ENCODE data around the gene CEP112. TPM values are rescaled to one million over a fixed set of nuclear protein-coding genes. Genes with fewer than 3 reads are reported as not detected.
A peak's percentile ranks its signal among the peaks of the same experiment; 100 is the strongest.
"Not testable (repeated sequence)": the region's sequence is repeated elsewhere in the genome, so short reads cannot be mapped to it uniquely, and the experiment has no call there.

Gene CEP112
- total RNA-seq, 1 donor from 2014 or later, result 13.9 TPM

- Histone ChIP-seq H3K4me1 (ENCODE audit: insufficient read depth, low read length) (peaks cover 3% of the 10 kb centered on the region), H2AFZ (ENCODE audit: low read depth, low read length) (no peak overlapping the region), H3K9me3 (ENCODE audit: insufficient read depth, low read depth, low read length) (no peaks in the 10 kb centered on the region), H3K4me2 (ENCODE audit: low read length) (no peak overlapping the region), H3K9ac (ENCODE audit: low read length) (no peak overlapping the region), H3K27ac (ENCODE audit: low read depth, low read length) (no peak overlapping the region), H4K20me1 (ENCODE audit: insufficient read depth, low read length) (no peaks in the 10 kb centered on the region), H3K27me3 (ENCODE audit: insufficient read depth, low read length) (no peaks in the 10 kb centered on the region), H3K4me3 (ENCODE audit: insufficient read depth, low read depth, low read length) (no peak overlapping the region), H3K36me3 (ENCODE audit: insufficient read depth, low read length) (no peaks in the 10 kb centered on the region), H3K79me2 (ENCODE audit: insufficient read depth, low read length) (no peaks in the 10 kb centered on the region)
- Mint-ChIP-seq H3K27me3 (ENCODE audit: low read depth, unreplicated experiment) (no peaks in the 10 kb centered on the region), H3K9me3 (ENCODE audit: unreplicated experiment) (peaks cover 5% of the 10 kb centered on the region), H3K36me3 (ENCODE audit: low read depth, unreplicated experiment) (peaks cover 9% of the 10 kb centered on the region), H3K4me1 (ENCODE audit: low read depth, unreplicated experiment) (peaks cover 6% of the 10 kb centered on the region), H3K4me3 (ENCODE audit: unreplicated experiment) (no peak overlapping the region), H3K27ac (ENCODE audit: unreplicated experiment) (peak overlapping the region; percentile 65)
- DNase-seq (ENCODE audit: low read depth) (peak; percentile 24), FAIRE-seq (no peak)
- TF ChIP-seq CTCF (IDR thresholded peaks at IDR 0.05; ENCODE audit: insufficient read depth, low read depth, low read length) (no peak), EZH2 (IDR thresholded peaks at IDR 0.05; ENCODE audit: insufficient read depth, low read length) (no peak)
These were observed 104.9 kb downstream of the CEP112 start for GRCh38 chr17:66087073-66087472.

- Histone ChIP-seq H3K9me3 (ENCODE audit: insufficient read depth, low read depth, low read length) (no peaks in the 10 kb centered on the region), H3K27ac (ENCODE audit: low read depth, low read length) (no peak overlapping the region), H3K4me3 (ENCODE audit: insufficient read depth, low read depth, low read length) (no peak overlapping the region), H3K4me2 (ENCODE audit: low read length) (no peak overlapping the region), H2AFZ (ENCODE audit: low read depth, low read length) (no peak overlapping the region), H3K27me3 (ENCODE audit: insufficient read depth, low read length) (no peaks in the 10 kb centered on the region), H3K36me3 (ENCODE audit: insufficient read depth, low read length) (no peaks in the 10 kb centered on the region), H3K4me1 (ENCODE audit: insufficient read depth, low read length) (peaks cover 3% of the 10 kb centered on the region), H4K20me1 (ENCODE audit: insufficient read depth, low read length) (no peaks in the 10 kb centered on the region), H3K79me2 (ENCODE audit: insufficient read depth, low read length) (no peaks in the 10 kb centered on the region), H3K9ac (ENCODE audit: low read length) (no peak overlapping the region)
- Mint-ChIP-seq H3K4me3 (ENCODE audit: unreplicated experiment) (no peak overlapping the region), H3K4me1 (ENCODE audit: low read depth, unreplicated experiment) (peaks cover 6% of the 10 kb centered on the region), H3K27ac (ENCODE audit: unreplicated experiment) (no peak overlapping the region), H3K27me3 (ENCODE audit: low read depth, unreplicated experiment) (no peaks in the 10 kb centered on the region), H3K9me3 (ENCODE audit: unreplicated experiment) (peaks cover 8% of the 10 kb centered on the region), H3K36me3 (ENCODE audit: low read depth, unreplicated experiment) (peaks cover 10% of the 10 kb centered on the region)
- TF ChIP-seq EZH2 (IDR thresholded peaks at IDR 0.05; ENCODE audit: insufficient read depth, low read length) (no peak), CTCF (IDR thresholded peaks at IDR 0.05; ENCODE audit: insufficient read depth, low read depth, low read length) (no peak)
- no peak for DNase-seq (ENCODE audit: low read depth)
- no peak for FAIRE-seq
These were observed 106.7 kb downstream of the CEP112 start for GRCh38 chr17:66085221-66085620.

GRCh38 chr17:66080670-66081069 lies 111.3 kb downstream of the CEP112 start:
- H3K27ac ChIP-seq (ENCODE audit: low read depth, low read length); H3K4me3 ChIP-seq (ENCODE audit: insufficient read depth, low read depth, low read length); DNase-seq (ENCODE audit: low read depth); FAIRE-seq; H3K9me3 Mint-ChIP-seq (ENCODE audit: unreplicated experiment); H3K9me3 ChIP-seq (ENCODE audit: insufficient read depth, low read depth, low read length); H3K4me3 Mint-ChIP-seq (ENCODE audit: unreplicated experiment); H3K36me3 ChIP-seq (ENCODE audit: insufficient read depth, low read length); H3K27ac Mint-ChIP-seq (ENCODE audit: unreplicated experiment); H3K4me2 ChIP-seq (ENCODE audit: low read length); H3K27me3 Mint-ChIP-seq (ENCODE audit: low read depth, unreplicated experiment); H4K20me1 ChIP-seq (ENCODE audit: insufficient read depth, low read length); H3K27me3 ChIP-seq (ENCODE audit: insufficient read depth, low read length); H3K9ac ChIP-seq (ENCODE audit: low read length); H2AFZ ChIP-seq (ENCODE audit: low read depth, low read length); H3K79me2 ChIP-seq (ENCODE audit: insufficient read depth, low read length); H3K36me3 Mint-ChIP-seq (ENCODE audit: low read depth, unreplicated experiment); H3K4me1 ChIP-seq (ENCODE audit: insufficient read depth, low read length): not testable (repeated sequence)
- H3K4me1 Mint-ChIP-seq (ENCODE audit: low read depth, unreplicated experiment), result peaks cover 10% of the 10 kb centered on the region

Data from astrocyte (in vitro differentiated cells and primary cell).